IPS-20b (cell line): ENCODE measurements around the gene OR4N2.
"Not testable (repeated sequence)": the region's sequence is repeated elsewhere in the genome, so short reads cannot be mapped to it uniquely, and the experiment has no call there.

Experiments used
- H3K27ac ChIP-seq: one replicate; pipeline ENCODE4 v1.5.1; 2013; ENCODE audit warnings: low read length
- H3K27me3 ChIP-seq: 2 replicates; pipeline ENCODE4 v1.6.1; 2013; ENCODE audit warnings: mild to moderate bottlenecking, low read length, inconsistent platforms; ENCODE audit not compliant: insufficient read depth
- H3K36me3 ChIP-seq: 2 replicates; pipeline ENCODE4 v1.6.1; 2013; ENCODE audit warnings: low read depth, mild to moderate bottlenecking, inconsistent platforms, low read length, moderate library complexity; ENCODE audit not compliant: insufficient read depth
- H3K4me1 ChIP-seq: 2 replicates; pipeline ENCODE4 v1.6.1; 2013; ENCODE audit warnings: mild to moderate bottlenecking, control low read depth, inconsistent platforms, low read length, moderate library complexity; ENCODE audit not compliant: insufficient read depth
- H3K4me3 ChIP-seq: 2 replicates; pipeline ENCODE4 v1.5.1; 2013; ENCODE audit warnings: mild to moderate bottlenecking, low read length, inconsistent platforms
- H3K9ac ChIP-seq: 2 replicates; pipeline ENCODE4 v1.6.1; 2013; ENCODE audit warnings: low read depth, mild to moderate bottlenecking, inconsistent platforms, low read length, moderate library complexity
- H3K9me3 ChIP-seq: 2 replicates; pipeline ENCODE4 v1.6.1; 2013; ENCODE audit warnings: mild to moderate bottlenecking, low read depth, low read length, inconsistent platforms; ENCODE audit not compliant: insufficient read depth

The OR4N2 gene

DNA sequence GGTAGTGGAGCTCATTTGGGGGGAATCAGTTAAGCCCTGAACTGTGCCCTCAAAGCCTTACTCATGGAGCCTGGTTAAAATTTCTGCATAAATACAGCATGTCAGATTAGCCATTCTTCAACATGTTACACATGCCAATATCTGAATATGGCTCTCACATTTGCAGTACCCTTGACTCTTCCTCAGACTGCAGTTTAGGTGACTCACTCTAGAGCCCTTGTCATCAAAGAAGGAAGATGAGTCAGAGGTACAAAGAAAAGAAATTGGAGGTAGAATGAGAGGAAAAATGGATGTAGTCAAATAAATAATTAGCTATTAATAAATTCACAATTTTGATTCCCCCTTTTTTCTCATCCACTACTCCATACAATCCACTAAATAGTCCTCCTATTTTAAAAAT is 47.8 kb downstream of the OR4N2 start:
- no peak overlapping the region for H3K4me3 ChIP-seq
- H3K9me3 ChIP-seq, result peaks cover 90% of the 10 kb centered on the region
- H3K4me1 ChIP-seq, result no peaks in the 10 kb centered on the region
- no peak overlapping the region for H3K27ac ChIP-seq
- H3K9ac ChIP-seq, result no peak overlapping the region
- no peaks in the 10 kb centered on the region for H3K36me3 ChIP-seq
- H3K27me3 ChIP-seq, result no peaks in the 10 kb centered on the region

- H3K9ac ChIP-seq, H3K4me3 ChIP-seq, H3K4me1 ChIP-seq, H3K27ac ChIP-seq, H3K36me3 ChIP-seq, H3K27me3 ChIP-seq: not testable (repeated sequence)
- H3K9me3 ChIP-seq, result peaks cover 81% of the 10 kb centered on the region
Observed at GRCh38 chr14:19866061-19866669, 62.6 kb downstream of the OR4N2 start.

DNA sequence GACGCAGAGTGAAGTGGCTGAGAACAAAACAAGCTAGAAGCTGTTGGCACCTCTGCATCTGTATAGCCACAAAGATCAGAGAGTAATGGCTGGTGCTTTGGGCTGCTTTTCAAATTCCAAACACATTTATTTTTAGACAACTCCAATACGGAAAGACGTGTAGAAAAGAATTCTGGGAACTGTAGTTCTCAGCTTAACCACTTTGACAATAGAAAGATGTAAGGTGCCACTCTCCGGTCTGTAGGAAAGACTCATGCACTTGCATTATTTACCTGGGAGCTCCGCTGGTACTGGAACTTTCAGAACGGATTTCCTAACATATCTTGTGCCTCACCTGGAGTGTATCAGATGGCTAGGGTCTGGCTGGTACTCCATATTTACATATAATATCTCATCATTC is 69.6 kb downstream of the OR4N2 start:
- Histone ChIP-seq H3K27ac (no peak overlapping the region), H3K9me3 (peaks cover 90% of the 10 kb centered on the region), H3K27me3 (no peaks in the 10 kb centered on the region), H3K4me1 (no peaks in the 10 kb centered on the region), H3K36me3 (no peaks in the 10 kb centered on the region), H3K9ac (no peak overlapping the region), H3K4me3 (peak overlapping the region; percentile 35; the same call in 1 of the 2 replicates)

- Histone ChIP-seq H3K9me3 (peaks cover 91% of the 10 kb centered on the region), H3K4me3 (no peak within 1 kb of the TSS), H3K36me3 (no peaks in the 10 kb centered on the region), H3K27me3 (no peaks in the 10 kb centered on the region), H3K9ac (no peak within 1 kb of the TSS), H3K4me1 (no peaks in the 10 kb centered on the region), H3K27ac (no peak within 1 kb of the TSS)
Observed at GRCh38 chr14:19874842-19875241, 71.3 kb downstream of the OR4N2 start, which contains the start of gene OR4K2. Gene OR4K2, plus strand, starts transcription at chr14:19875142. Its CDS starts 1,126 bp downstream, at chr14:19876268.

GRCh38 chr14:19878029-19878642 is 74.6 kb downstream of the OR4N2 start:
- Histone ChIP-seq H3K27me3 (no peaks in the 10 kb centered on the region), H3K4me1 (no peaks in the 10 kb centered on the region), H3K4me3 (no peak overlapping the region), H3K9ac (no peak overlapping the region), H3K27ac (no peak overlapping the region), H3K9me3 (peaks cover 94% of the 10 kb centered on the region), H3K36me3 (no peaks in the 10 kb centered on the region)
